Cardiac fibroblast (primary cell): Measurements from ENCODE around the gene HMMR.
"Not testable (repeated sequence)": the region's sequence is repeated elsewhere in the genome, so short reads cannot be mapped to it uniquely, and the experiment has no call there.

Experiments
- DNase-seq, 2 donors: peaks; one replicate each; pipeline versions ENCODE4 v3.0.0 to v3.0.0-alpha.2; 2010; ENCODE audit warnings: low read depth in 2 of 2
- H3K4me3 ChIP-seq, 2 donors: replicated peaks in 1 of 2; 1 replicate in 1 of 2; 2 replicates in 1 of 2; pipeline ENCODE4 v1.5.1; 2011; ENCODE audit warnings: low read depth in 2 of 2, low read length in 2 of 2, mild to moderate bottlenecking in 2 of 2, moderate library complexity in 1 of 2
- CTCF ChIP-seq: IDR thresholded peaks from one replicate; pipeline ENCODE4 v1.5.1; 2011; ENCODE audit warnings: low read depth, mild to moderate bottlenecking, low read length, inconsistent platforms

Gene HMMR

GRCh38 chr5:163534492-163535094, 74.2 kb downstream of the HMMR start:
- DNase-seq: no peak
- no peak for TF ChIP-seq CTCF
- no peak overlapping the region for H3K4me3 ChIP-seq

- no peak overlapping the region for H3K4me3 ChIP-seq
- no peak for TF ChIP-seq CTCF
- no peak for DNase-seq
Observed at GRCh38 chr5:163535290-163535689, 74.9 kb downstream of the HMMR start.

GRCh38 chr5:163536442-163536841, 76.0 kb downstream of the HMMR start:
- not testable (repeated sequence) for DNase-seq

DNA sequence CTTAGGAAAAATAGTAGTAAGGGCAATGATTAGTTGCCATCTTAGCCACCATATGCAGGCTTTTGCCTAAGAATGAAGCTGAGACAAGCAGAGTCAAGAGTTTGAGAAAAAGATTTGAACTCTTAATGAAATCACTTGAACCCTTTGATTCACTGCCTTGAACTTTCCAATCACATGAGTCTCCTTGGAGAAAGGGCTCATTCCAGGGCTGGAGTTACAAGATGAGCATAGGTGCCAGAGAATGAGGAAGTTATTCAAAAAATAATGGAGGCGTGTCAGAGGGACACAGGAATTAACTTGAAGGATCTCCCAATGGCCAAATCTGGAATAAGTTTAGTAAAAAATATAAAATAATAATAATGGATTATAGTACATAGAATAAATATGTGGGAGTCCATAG, 80.3 kb downstream of the HMMR start:
- no peak for TF ChIP-seq CTCF
- DNase-seq: no peak
- H3K4me3 ChIP-seq: no peak overlapping the region

More at GRCh38 chr5:163536442-163536841, 76.0 kb downstream of the HMMR start:
- H3K4me3 ChIP-seq: not testable (repeated sequence)
